ENCODE measurements around the gene CCDC136. TPM values are rescaled to one million over a fixed set of nuclear protein-coding genes. Genes with fewer than 3 reads are reported as not detected.

Gene CCDC136
- total and polyA plus RNA-seq, 2 experiments from 2014 or later = 27.1 to 55.7 TPM

- Mint-ChIP-seq H3K4me1 (peaks cover 20% of the 10 kb centered on the region), H3K36me3 (ENCODE audit: low read depth) (no peaks in the 10 kb centered on the region), H3K9me3 (no peaks in the 10 kb centered on the region), H3K4me3 (peak overlapping the region; percentile 78; the same call in 1 of the 3 replicates), H3K27me3 (ENCODE audit: insufficient read depth, low read depth, poor library complexity) (peaks cover 10% of the 10 kb centered on the region), H3K27ac (0 out of 2 replicates have a peak overlapping the region, but pooled peaks have one; percentile 57)
- H3K4me1 ChIP-seq (ENCODE audit: insufficient read depth) = peaks cover 19% of the 10 kb centered on the region
- H2AFZ ChIP-seq = no peak overlapping the region
- H3K27ac ChIP-seq (ENCODE audit: low read depth) = no peak overlapping the region
- no peaks in the 10 kb centered on the region for H3K27me3 ChIP-seq (ENCODE audit: insufficient read depth)
- H3K79me2 ChIP-seq (replicated peaks; ENCODE audit: insufficient read depth) = no peaks in the 10 kb centered on the region
- ATAC-seq = no peak
- no peaks in the 10 kb centered on the region for H3K36me3 ChIP-seq (ENCODE audit: insufficient read depth)
- TF ChIP-seq, protein P1, sequence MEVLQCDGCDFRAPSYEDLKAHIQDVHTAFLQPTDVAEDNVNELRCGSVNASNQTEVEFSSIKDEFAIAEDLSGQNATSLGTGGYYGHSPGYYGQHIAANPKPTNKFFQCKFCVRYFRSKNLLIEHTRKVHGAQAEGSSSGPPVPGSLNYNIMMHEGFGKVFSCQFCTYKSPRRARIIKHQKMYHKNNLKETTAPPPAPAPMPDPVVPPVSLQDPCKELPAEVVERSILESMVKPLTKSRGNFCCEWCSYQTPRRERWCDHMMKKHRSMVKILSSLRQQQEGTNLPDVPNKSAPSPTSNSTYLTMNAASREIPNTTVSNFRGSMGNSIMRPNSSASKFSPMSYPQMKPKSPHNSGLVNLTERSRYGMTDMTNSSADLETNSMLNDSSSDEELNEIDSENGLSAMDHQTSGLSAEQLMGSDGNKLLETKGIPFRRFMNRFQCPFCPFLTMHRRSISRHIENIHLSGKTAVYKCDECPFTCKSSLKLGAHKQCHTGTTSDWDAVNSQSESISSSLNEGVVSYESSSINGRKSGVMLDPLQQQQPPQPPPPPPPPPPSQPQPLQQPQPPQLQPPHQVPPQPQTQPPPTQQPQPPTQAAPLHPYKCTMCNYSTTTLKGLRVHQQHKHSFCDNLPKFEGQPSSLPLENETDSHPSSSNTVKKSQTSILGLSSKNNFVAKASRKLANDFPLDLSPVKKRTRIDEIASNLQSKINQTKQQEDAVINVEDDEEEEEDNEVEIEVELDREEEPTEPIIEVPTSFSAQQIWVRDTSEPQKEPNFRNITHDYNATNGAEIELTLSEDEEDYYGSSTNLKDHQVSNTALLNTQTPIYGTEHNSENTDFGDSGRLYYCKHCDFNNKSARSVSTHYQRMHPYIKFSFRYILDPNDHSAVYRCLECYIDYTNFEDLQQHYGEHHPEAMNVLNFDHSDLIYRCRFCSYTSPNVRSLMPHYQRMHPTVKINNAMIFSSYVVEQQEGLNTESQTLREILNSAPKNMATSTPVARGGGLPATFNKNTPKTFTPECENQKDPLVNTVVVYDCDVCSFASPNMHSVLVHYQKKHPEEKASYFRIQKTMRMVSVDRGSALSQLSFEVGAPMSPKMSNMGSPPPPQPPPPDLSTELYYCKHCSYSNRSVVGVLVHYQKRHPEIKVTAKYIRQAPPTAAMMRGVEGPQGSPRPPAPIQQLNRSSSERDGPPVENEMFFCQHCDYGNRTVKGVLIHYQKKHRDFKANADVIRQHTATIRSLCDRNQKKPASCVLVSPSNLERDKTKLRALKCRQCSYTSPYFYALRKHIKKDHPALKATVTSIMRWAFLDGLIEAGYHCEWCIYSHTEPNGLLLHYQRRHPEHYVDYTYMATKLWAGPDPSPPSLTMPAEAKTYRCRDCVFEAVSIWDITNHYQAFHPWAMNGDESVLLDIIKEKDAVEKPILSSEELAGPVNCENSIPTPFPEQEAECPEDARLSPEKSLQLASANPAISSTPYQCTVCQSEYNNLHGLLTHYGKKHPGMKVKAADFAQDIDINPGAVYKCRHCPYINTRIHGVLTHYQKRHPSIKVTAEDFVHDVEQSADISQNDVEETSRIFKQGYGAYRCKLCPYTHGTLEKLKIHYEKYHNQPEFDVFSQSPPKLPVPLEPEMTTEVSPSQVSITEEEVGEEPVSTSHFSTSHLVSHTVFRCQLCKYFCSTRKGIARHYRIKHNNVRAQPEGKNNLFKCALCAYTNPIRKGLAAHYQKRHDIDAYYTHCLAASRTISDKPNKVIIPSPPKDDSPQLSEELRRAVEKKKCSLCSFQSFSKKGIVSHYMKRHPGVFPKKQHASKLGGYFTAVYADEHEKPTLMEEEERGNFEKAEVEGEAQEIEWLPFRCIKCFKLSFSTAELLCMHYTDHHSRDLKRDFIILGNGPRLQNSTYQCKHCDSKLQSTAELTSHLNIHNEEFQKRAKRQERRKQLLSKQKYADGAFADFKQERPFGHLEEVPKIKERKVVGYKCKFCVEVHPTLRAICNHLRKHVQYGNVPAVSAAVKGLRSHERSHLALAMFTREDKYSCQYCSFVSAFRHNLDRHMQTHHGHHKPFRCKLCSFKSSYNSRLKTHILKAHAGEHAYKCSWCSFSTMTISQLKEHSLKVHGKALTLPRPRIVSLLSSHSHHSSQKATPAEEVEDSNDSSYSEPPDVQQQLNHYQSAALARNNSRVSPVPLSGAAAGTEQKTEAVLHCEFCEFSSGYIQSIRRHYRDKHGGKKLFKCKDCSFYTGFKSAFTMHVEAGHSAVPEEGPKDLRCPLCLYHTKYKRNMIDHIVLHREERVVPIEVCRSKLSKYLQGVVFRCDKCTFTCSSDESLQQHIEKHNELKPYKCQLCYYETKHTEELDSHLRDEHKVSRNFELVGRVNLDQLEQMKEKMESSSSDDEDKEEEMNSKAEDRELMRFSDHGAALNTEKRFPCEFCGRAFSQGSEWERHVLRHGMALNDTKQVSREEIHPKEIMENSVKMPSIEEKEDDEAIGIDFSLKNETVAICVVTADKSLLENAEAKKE (CRISPR knock-in tag; IDR thresholded peaks at IDR 0.05) = no peak
- TF ChIP-seq EZH2 (IDR thresholded peaks at IDR 0.05; ENCODE audit: low read depth, unreplicated experiment) (no peak), STAT1 (IDR thresholded peaks at IDR 0.05; ENCODE audit: unreplicated experiment) (no peak), JUNB (IDR thresholded peaks at IDR 0.05; ENCODE audit: unreplicated experiment) (no peak), ETS1 (IDR thresholded peaks at IDR 0.05) (no peak), EZH2phosphoT487 (IDR thresholded peaks at IDR 0.05; ENCODE audit: unreplicated experiment) (no peak), ZNF114 (CRISPR knock-in tag; IDR thresholded peaks at IDR 0.05) (no peak), ZNF331 (CRISPR knock-in tag; IDR thresholded peaks at IDR 0.05; ENCODE audit: low read depth) (no peak), CREB1 (CRISPR knock-in tag; IDR thresholded peaks at IDR 0.05; ENCODE audit: low read depth) (no peak), POLR2AphosphoS5 (IDR thresholded peaks at IDR 0.05; ENCODE audit: low read depth) (no peak), CTCF (conservative IDR thresholded peaks at IDR 0.05; ENCODE audit: low read depth in 2 of 2) (no peak), NANOG (IDR thresholded peaks at IDR 0.05; ENCODE audit: borderline replicate concordance) (no peak)
- TF ChIP-seq, protein P2, sequence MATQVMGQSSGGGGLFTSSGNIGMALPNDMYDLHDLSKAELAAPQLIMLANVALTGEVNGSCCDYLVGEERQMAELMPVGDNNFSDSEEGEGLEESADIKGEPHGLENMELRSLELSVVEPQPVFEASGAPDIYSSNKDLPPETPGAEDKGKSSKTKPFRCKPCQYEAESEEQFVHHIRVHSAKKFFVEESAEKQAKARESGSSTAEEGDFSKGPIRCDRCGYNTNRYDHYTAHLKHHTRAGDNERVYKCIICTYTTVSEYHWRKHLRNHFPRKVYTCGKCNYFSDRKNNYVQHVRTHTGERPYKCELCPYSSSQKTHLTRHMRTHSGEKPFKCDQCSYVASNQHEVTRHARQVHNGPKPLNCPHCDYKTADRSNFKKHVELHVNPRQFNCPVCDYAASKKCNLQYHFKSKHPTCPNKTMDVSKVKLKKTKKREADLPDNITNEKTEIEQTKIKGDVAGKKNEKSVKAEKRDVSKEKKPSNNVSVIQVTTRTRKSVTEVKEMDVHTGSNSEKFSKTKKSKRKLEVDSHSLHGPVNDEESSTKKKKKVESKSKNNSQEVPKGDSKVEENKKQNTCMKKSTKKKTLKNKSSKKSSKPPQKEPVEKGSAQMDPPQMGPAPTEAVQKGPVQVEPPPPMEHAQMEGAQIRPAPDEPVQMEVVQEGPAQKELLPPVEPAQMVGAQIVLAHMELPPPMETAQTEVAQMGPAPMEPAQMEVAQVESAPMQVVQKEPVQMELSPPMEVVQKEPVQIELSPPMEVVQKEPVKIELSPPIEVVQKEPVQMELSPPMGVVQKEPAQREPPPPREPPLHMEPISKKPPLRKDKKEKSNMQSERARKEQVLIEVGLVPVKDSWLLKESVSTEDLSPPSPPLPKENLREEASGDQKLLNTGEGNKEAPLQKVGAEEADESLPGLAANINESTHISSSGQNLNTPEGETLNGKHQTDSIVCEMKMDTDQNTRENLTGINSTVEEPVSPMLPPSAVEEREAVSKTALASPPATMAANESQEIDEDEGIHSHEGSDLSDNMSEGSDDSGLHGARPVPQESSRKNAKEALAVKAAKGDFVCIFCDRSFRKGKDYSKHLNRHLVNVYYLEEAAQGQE (IDR thresholded peaks at IDR 0.05; ENCODE audit: unreplicated experiment) = no peak
- H4K20me1 ChIP-seq (replicated peaks; ENCODE audit: insufficient read depth) = no peaks in the 10 kb centered on the region
- 0 out of 2 replicates have a peak, but pooled peaks cover 2% of the 10 kb centered on the region for H3F3A ChIP-seq (replicated peaks; ENCODE audit: low read depth)
- no peaks in the 10 kb centered on the region for H3K9me2 ChIP-seq (ENCODE audit: insufficient read depth)
- DNase-seq (ENCODE audit: low spot score) = no peak
- H3K4me2 ChIP-seq = no peak overlapping the region
- no peak overlapping the region for H3K4me3 ChIP-seq
Observed at GRCh38 chr7:128788446-128789412, 3.0 kb upstream of the CCDC136 start.

Measured in GM23338 (cell line).